K562 (cell line): ENCODE results near the gene CIB1. TPM values are rescaled to one million over a fixed set of nuclear protein-coding genes. Genes with fewer than 3 reads are reported as not detected.

Source experiments
- CC2D1A ChIP-seq: fragments of 450-650 bp; IDR thresholded peaks from 2 replicates; pipeline ENCODE4 v1.6.1; 2017; ENCODE audit warnings: mild to moderate bottlenecking
- E2F6 ChIP-seq, 2 experiments: IDR thresholded peaks; 2 replicates each; pipeline ENCODE4 v1.6.1; 2011; ENCODE audit warnings: borderline replicate concordance in 1 of 2, control low read depth in 1 of 2, low read depth in 1 of 2, low read length in 1 of 2, mild to moderate bottlenecking in 1 of 2, mixed read lengths in 1 of 2, moderate library complexity in 1 of 2; ENCODE audit not compliant: insufficient read depth in 1 of 2, insufficient read length in 1 of 2, poor library complexity in 1 of 2, severe bottlenecking in 1 of 2; ENCODE audit errors: extremely low read depth in 1 of 2
- KDM1A ChIP-seq, 2 experiments: fragments of 450-650 bp; IDR thresholded peaks; 2 replicates each; pipeline ENCODE4 v1.6.1; 2016; ENCODE audit warnings: mild to moderate bottlenecking in 2 of 2
- MGA ChIP-seq: fragments of 450-650 bp; IDR thresholded peaks from 2 replicates; pipeline ENCODE4 v1.6.1; 2016; ENCODE audit warnings: mild to moderate bottlenecking, moderate library complexity
- MTF1 ChIP-seq: fragments of 250-450 bp; sonication (Bioruptor Pico); IDR thresholded peaks from 2 replicates; pipeline ENCODE4 v1.9.0; 2021; ENCODE audit warnings: moderate library complexity, mild to moderate bottlenecking, inconsistent platforms, borderline replicate concordance
- TCF3 ChIP-seq: sonication (generic); formaldehyde crosslinking; IDR thresholded peaks from 2 replicates; pipeline ENCODE4 v1.4.0; 2020; ENCODE audit warnings: mild to moderate bottlenecking, missing genetic modification reagents
- USF2 ChIP-seq: sonication (generic); formaldehyde crosslinking; IDR thresholded peaks from 2 replicates; pipeline ENCODE4 v1.5.0; 2020; ENCODE audit warnings: missing genetic modification reagents
- ZNF121 ChIP-seq: sonication (generic); formaldehyde crosslinking; conservative IDR thresholded peaks from 2 replicates; pipeline ENCODE4 v1.8.0; 2022; ENCODE audit warnings: missing genetic modification reagents
- ZNF592 ChIP-seq: fragments of 450-650 bp; IDR thresholded peaks from 2 replicates; pipeline ENCODE4 v1.6.1; 2017; ENCODE audit warnings: antibody characterized with exemption, mild to moderate bottlenecking
- polyA plus RNA-seq, 8 experiments: library from polyadenylated mRNA; depleted of rRNA in 4 of 8; stranded (reverse) in 5 of 8; unstranded in 3 of 8; fragments of >200 nt; fragmentation: Nextera tagmentation in 2 of 8; fragmentation: Illumina TruSeq in 1 of 8; extraction: Ambion mirVana in 2 of 8; extraction: Trizol in 1 of 8; gene quantifications; 2 replicates each; pipeline versions ENCODE4 v1.2.1 to v1.2.3, GENCODE V29; 2011 to 2014; ENCODE audit warnings: inconsistent platforms in 1 of 8, missing spikeins in 1 of 8
- total RNA-seq, 7 experiments: library from RNA; depleted of rRNA in 6 of 7; stranded (reverse); fragments of >200 nt in 6 of 7; fragmentation: Illumina TruSeq in 2 of 7; extraction: Trizol in 2 of 7; gene quantifications; 2 replicates each; pipeline versions ENCODE4 v1.2.1 to v1.2.3, GENCODE V29; 2011 to 2021; ENCODE audit warnings: low replicate concordance in 1 of 7

Gene CIB1
- total and polyA plus RNA-seq, 9 of the 15 experiments (the other 6 are each of a cell fraction or from before 2014, with no cell fraction given), result 14.9 to 136 (median 64.5) TPM

GRCh38 chr15:90248789-90249202, 15.1 kb upstream of the CIB1 start (continued):
- TF ChIP-seq ZNF592, result peak; percentile 54; the same call in 1 of the 2 replicates
- 0 out of 2 replicates have a peak, but pooled peaks have one; percentile 26 for TF ChIP-seq CC2D1A
- TF ChIP-seq TCF3 (CRISPR knock-in tag), result 0 out of 2 replicates have a peak, but pooled peaks have one; percentile 4
- TF ChIP-seq MTF1 (CRISPR knock-in tag), result peak; percentile 37; the same call in 1 of the 2 replicates
- TF ChIP-seq KDM1A (IDR thresholded peaks at IDR 0.05), result 0 out of 4 replicates have a peak, but pooled peaks of 1 of the 2 experiments have one; percentile 9
- TF ChIP-seq E2F6 (IDR thresholded peaks at IDR 0.05; ENCODE audit: borderline replicate concordance in 1 of 2, extremely low read depth in 1 of 2, insufficient read depth in 1 of 2, insufficient read length in 1 of 2, low read depth in 1 of 2, low read length in 1 of 2, poor library complexity in 1 of 2, severe bottlenecking in 1 of 2), result peak in 1 of 2 experiments; percentile 10
- peak; percentile 93 for TF ChIP-seq ZNF121
- TF ChIP-seq USF2 (CRISPR knock-in tag), result 0 out of 2 replicates have a peak, but pooled peaks have one; percentile 30
- peak; percentile 70; the same call in 1 of the 2 replicates for TF ChIP-seq MGA
